GM06990 (cell line): ENCODE measurements around the gene C1QTNF5.

Experiments
- DNase-seq: peaks from one replicate; pipeline ENCODE4 v3.0.0-alpha.2; 2011; ENCODE audit not compliant: insufficient read length; ENCODE audit errors: extremely low read depth
- H3K27me3 ChIP-seq: replicated peaks from 2 replicates; pipeline ENCODE4 v1.6.0; 2011; ENCODE audit warnings: low read length; ENCODE audit not compliant: control insufficient read depth, insufficient read depth
- H3K36me3 ChIP-seq: 2 replicates; pipeline ENCODE4 v1.5.1; 2011; ENCODE audit warnings: low read length; ENCODE audit not compliant: control insufficient read depth, insufficient read depth
- H3K4me3 ChIP-seq: replicated peaks from 2 replicates; pipeline ENCODE4 v1.5.1; 2011; ENCODE audit warnings: low read depth, mild to moderate bottlenecking, control low read depth, low read length
- TF ChIP-seq, protein P1 (sequence below): IDR thresholded peaks from 2 replicates; pipeline ENCODE4 v1.5.1; 2011; ENCODE audit warnings: low read length, control low read depth, mild to moderate bottlenecking, inconsistent platforms; ENCODE audit not compliant: insufficient read depth, poor library complexity, severe bottlenecking

C1QTNF5 gene

GRCh38 chr11:119330237-119330636 lies 10.4 kb downstream of the C1QTNF5 start:
- TF ChIP-seq, protein P1, sequence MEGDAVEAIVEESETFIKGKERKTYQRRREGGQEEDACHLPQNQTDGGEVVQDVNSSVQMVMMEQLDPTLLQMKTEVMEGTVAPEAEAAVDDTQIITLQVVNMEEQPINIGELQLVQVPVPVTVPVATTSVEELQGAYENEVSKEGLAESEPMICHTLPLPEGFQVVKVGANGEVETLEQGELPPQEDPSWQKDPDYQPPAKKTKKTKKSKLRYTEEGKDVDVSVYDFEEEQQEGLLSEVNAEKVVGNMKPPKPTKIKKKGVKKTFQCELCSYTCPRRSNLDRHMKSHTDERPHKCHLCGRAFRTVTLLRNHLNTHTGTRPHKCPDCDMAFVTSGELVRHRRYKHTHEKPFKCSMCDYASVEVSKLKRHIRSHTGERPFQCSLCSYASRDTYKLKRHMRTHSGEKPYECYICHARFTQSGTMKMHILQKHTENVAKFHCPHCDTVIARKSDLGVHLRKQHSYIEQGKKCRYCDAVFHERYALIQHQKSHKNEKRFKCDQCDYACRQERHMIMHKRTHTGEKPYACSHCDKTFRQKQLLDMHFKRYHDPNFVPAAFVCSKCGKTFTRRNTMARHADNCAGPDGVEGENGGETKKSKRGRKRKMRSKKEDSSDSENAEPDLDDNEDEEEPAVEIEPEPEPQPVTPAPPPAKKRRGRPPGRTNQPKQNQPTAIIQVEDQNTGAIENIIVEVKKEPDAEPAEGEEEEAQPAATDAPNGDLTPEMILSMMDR: no peak
- H3K27me3 ChIP-seq: no peaks in the 10 kb centered on the region
- no peak overlapping the region for H3K4me3 ChIP-seq
- no peak for DNase-seq
- H3K36me3 ChIP-seq: no peaks in the 10 kb centered on the region

DNA sequence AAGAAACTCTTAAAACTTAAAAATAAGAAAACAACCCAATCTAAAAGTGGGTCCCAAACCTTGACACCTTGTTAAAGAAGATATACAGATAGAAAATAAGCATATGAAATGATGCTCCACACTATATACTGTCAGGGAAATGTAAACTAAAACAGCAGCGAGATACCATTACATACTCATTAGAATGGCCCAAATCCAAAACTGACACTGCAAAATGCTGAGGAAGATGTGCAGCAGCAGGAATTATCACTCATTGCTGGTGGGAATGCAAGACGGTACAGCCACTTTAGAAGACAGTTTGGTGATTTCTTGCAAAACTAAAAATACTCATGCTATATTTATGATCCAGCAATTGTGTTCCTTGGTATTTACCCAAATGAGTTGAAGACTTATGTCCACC lies 11.4 kb downstream of the C1QTNF5 start:
- no peak overlapping the region for H3K4me3 ChIP-seq
- TF ChIP-seq, protein P1: no peak
- no peaks in the 10 kb centered on the region for H3K27me3 ChIP-seq
- no peak for DNase-seq
- no peaks in the 10 kb centered on the region for H3K36me3 ChIP-seq

GRCh38 chr11:119324189-119324588 lies 16.5 kb downstream of the C1QTNF5 start:
- H3K27me3 ChIP-seq: no peaks in the 10 kb centered on the region
- H3K4me3 ChIP-seq: no peak overlapping the region
- no peaks in the 10 kb centered on the region for H3K36me3 ChIP-seq
- DNase-seq: no peak
- TF ChIP-seq, protein P1: no peak

- DNase-seq: no peak
- H3K4me3 ChIP-seq: no peak overlapping the region
- no peaks in the 10 kb centered on the region for H3K27me3 ChIP-seq
- TF ChIP-seq, protein P1: peak; percentile 74
- no peaks in the 10 kb centered on the region for H3K36me3 ChIP-seq
Observed at GRCh38 chr11:119323532-119324033, 17.1 kb downstream of the C1QTNF5 start.

DNA sequence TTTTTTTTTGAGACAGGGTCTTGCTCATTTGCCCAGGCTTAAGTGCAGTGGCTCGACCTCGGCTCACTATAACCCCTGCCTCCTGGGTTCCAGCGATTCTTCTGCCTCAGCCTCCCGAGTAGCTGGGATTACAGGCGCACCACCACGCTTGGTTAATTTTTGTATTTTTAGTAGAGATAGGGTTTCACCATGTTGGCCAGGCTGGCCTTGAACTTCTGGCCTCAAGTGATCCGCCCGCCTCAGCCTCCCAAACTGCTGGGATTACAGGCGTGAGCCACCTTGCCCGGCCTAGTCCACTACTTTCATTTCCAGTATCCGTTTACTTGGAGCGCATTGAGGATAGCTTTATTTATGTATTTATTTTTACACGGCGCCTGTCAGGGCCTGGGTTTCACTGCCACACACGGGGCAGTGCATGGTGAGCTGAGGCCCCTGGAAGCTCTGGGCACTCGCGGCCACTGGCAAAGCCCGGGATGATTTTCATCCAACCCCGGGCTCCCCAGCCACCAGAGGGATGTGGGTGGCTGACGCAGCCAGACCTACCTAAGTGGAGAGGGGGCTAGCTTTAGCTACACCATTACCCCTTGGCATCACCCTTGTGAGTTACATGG lies 17.7 kb downstream of the C1QTNF5 start:
- Histone ChIP-seq H3K4me3 (no peak overlapping the region), H3K36me3 (no peaks in the 10 kb centered on the region), H3K27me3 (no peaks in the 10 kb centered on the region)
- no peak for DNase-seq
- TF ChIP-seq, protein P1: no peak

GRCh38 chr11:119322360-119322739 lies 18.3 kb downstream of the C1QTNF5 start:
- Histone ChIP-seq H3K27me3 (no peaks in the 10 kb centered on the region), H3K36me3 (no peaks in the 10 kb centered on the region), H3K4me3 (peak overlapping the region; percentile 66; the same call in 1 of the 2 replicates)
- TF ChIP-seq, protein P1: no peak
- DNase-seq: no peak
